H1 (cell line): Measurements from ENCODE around the gene LRP1-AS. TPM values are rescaled to one million over a fixed set of nuclear protein-coding genes. Genes with fewer than 3 reads are reported as not detected.

Experiments used
- CTCF ChIA-PET: fragments of 300-600 bp; sonication (Branson Sonifier 250); formaldehyde crosslinking; loops from one replicate; lab custom pipeline; 2021; ENCODE audit not compliant: partially characterized antibody; lab: Charles Lee
- POLR2A ChIA-PET: fragments of 300-600 bp; sonication (Branson Sonifier 250); formaldehyde crosslinking; loops from one replicate; lab custom pipeline; 2021; ENCODE audit warnings: inconsistent platforms; ENCODE audit not compliant: partially characterized antibody; lab: Charles Lee
- DNase-seq, 2 experiments: peaks; one replicate each; pipeline versions ENCODE4 v3.0.0 to v3.0.0-alpha.2; 2010 to 2022; ENCODE audit warnings: low spot score in 2 of 2, low read depth in 1 of 2, mixed read lengths in 1 of 2
- FAIRE-seq: peaks from 2 replicates; lab custom pipeline; 2011; peaks lifted over from hg19 to GRCh38; lab: Jason Lieb, UNC
- H2AFZ ChIP-seq: 2 replicates; pipeline ENCODE4 v1.8.1; 2012; ENCODE audit warnings: low read length, inconsistent platforms
- H2AK5ac ChIP-seq: 2 replicates; pipeline ENCODE4 v1.6.1; 2013; ENCODE audit warnings: low read depth, low read length
- H2BK120ac ChIP-seq: replicated peaks from 2 replicates; pipeline ENCODE3; 2013; ENCODE audit warnings: low read depth, low read length, inconsistent platforms
- H2BK12ac ChIP-seq: 2 replicates; pipeline ENCODE4 v1.6.1; 2013; ENCODE audit warnings: low read depth, low read length
- H2BK15ac ChIP-seq: 2 replicates; pipeline ENCODE4 v1.6.1; 2013; ENCODE audit warnings: low read length
- H2BK20ac ChIP-seq: 2 replicates; pipeline ENCODE4 v1.6.1; 2013; ENCODE audit warnings: low read length
- H2BK5ac ChIP-seq: 2 replicates; pipeline ENCODE4 v1.6.1; 2013; ENCODE audit warnings: low read depth, low read length
- H3K14ac ChIP-seq: 2 replicates; pipeline ENCODE4 v1.6.1; 2013; ENCODE audit warnings: inconsistent platforms; ENCODE audit not compliant: insufficient read length
- H3K18ac ChIP-seq: 2 replicates; pipeline ENCODE4 v1.6.1; 2013; ENCODE audit warnings: low read length; ENCODE audit errors: extremely low read depth
- H3K23ac ChIP-seq: 2 replicates; pipeline ENCODE4 v1.6.1; 2013; ENCODE audit warnings: inconsistent platforms; ENCODE audit not compliant: insufficient read length
- H3K23me2 ChIP-seq: 2 replicates; pipeline ENCODE4 v1.6.1; 2013; ENCODE audit warnings: low read depth, low read length
- H3K27ac ChIP-seq: 2 replicates; pipeline ENCODE4 v1.6.1; 2011; ENCODE audit warnings: low read depth, low read length, inconsistent platforms
- H3K27me3 ChIP-seq, 4 experiments: replicated peaks in 1 of 4; 1 replicate in 1 of 4; 2 replicates in 3 of 4; pipeline versions ENCODE4 v1.6.1 to v1.8.1; 2011 to 2013; ENCODE audit warnings: low read length in 3 of 4, mild to moderate bottlenecking in 3 of 4, inconsistent platforms in 2 of 4, mixed read lengths in 2 of 4, moderate library complexity in 1 of 4; ENCODE audit not compliant: control insufficient read depth in 3 of 4, insufficient read depth in 3 of 4; ENCODE audit errors: extremely low read depth in 1 of 4
- H3K36me3 ChIP-seq, 4 experiments: 2 replicates each; pipeline versions ENCODE4 v1.6.1 to v1.8.1; 2011 to 2013; ENCODE audit warnings: mild to moderate bottlenecking in 4 of 4, low read length in 3 of 4, moderate library complexity in 2 of 4, control low read depth in 1 of 4, inconsistent platforms in 1 of 4; ENCODE audit not compliant: insufficient read depth in 4 of 4, control insufficient read depth in 2 of 4
- H3K4ac ChIP-seq: replicated peaks from 2 replicates; pipeline ENCODE3; 2013; ENCODE audit warnings: low read length, low read depth, mixed read lengths, inconsistent platforms; ENCODE audit not compliant: insufficient read length
- H3K4me1 ChIP-seq, 4 experiments: replicated peaks in 1 of 4; 1 replicate in 1 of 4; 2 replicates in 3 of 4; pipeline versions ENCODE4 v1.6.1 to v1.8.1; 2011 to 2013; ENCODE audit warnings: low read length in 3 of 4, inconsistent platforms in 2 of 4, mixed read lengths in 1 of 4; ENCODE audit not compliant: insufficient read depth in 4 of 4, control insufficient read depth in 3 of 4
- H3K4me2 ChIP-seq, 2 experiments: 2 replicates each; pipeline versions ENCODE4 v1.6.1 to v1.8.1; 2011 to 2013; ENCODE audit warnings: low read depth in 2 of 2, low read length in 2 of 2, control low read depth in 1 of 2, inconsistent platforms in 1 of 2, mild to moderate bottlenecking in 1 of 2; ENCODE audit not compliant: insufficient read depth in 1 of 2
- H3K4me3 ChIP-seq, 4 experiments: fragments of 200-600, 300-600 bp in 1 of 4; sonication (generic), shearing (Covaris generic), sonication (Bioruptor Twin) in 1 of 4; 2 replicates each; pipeline versions ENCODE4 v1.5.1 to v1.8.1; 2011 to 2016; ENCODE audit warnings: low read length in 4 of 4, low read depth in 3 of 4, control low read depth in 2 of 4, inconsistent platforms in 2 of 4, mild to moderate bottlenecking in 2 of 4, mixed read lengths in 1 of 4, moderate library complexity in 1 of 4; ENCODE audit not compliant: insufficient read depth in 2 of 4; ENCODE audit errors: extremely low read depth in 1 of 4
- H3K56ac ChIP-seq: replicated peaks from 2 replicates; pipeline ENCODE3; 2013; ENCODE audit warnings: low read depth, mild to moderate bottlenecking, mixed read lengths, low read length, inconsistent platforms; ENCODE audit not compliant: insufficient read length
- H3K79me1 ChIP-seq: 2 replicates; pipeline ENCODE4 v1.6.1; 2013; ENCODE audit warnings: low read depth, low read length, control low read depth
- H3K79me2 ChIP-seq, 2 experiments: 2 replicates each; pipeline versions ENCODE4 v1.6.1 to v1.8.1; 2012 to 2013; ENCODE audit warnings: low read length in 2 of 2, mild to moderate bottlenecking in 2 of 2, inconsistent platforms in 1 of 2; ENCODE audit not compliant: insufficient read depth in 2 of 2, control insufficient read depth in 1 of 2
- H3K9ac ChIP-seq, 4 experiments: replicated peaks in 1 of 4; 1 replicate in 1 of 4; 2 replicates in 3 of 4; pipeline versions ENCODE4 v1.6.1 to v1.8.1; 2011 to 2013; ENCODE audit warnings: low read depth in 3 of 4, low read length in 3 of 4, control low read depth in 2 of 4, mild to moderate bottlenecking in 2 of 4, moderate library complexity in 2 of 4, inconsistent platforms in 1 of 4; ENCODE audit errors: extremely low read depth in 1 of 4
- H3K9me3 ChIP-seq, 2 experiments: 2 replicates each; pipeline versions ENCODE4 v1.6.1 to v1.8.1; 2012 to 2013; ENCODE audit warnings: mild to moderate bottlenecking in 2 of 2, moderate library complexity in 2 of 2, control low read depth in 1 of 2, inconsistent platforms in 1 of 2, low read depth in 1 of 2, low read length in 1 of 2, mixed read lengths in 1 of 2; ENCODE audit not compliant: insufficient read depth in 2 of 2
- H4K20me1 ChIP-seq, 2 experiments: replicated peaks in 1 of 2; 2 replicates each; pipeline versions ENCODE3 to v1.8.1; 2011 to 2013; ENCODE audit warnings: inconsistent platforms in 2 of 2, low read length in 2 of 2, mild to moderate bottlenecking in 1 of 2; ENCODE audit not compliant: insufficient read depth in 2 of 2, control insufficient read depth in 1 of 2
- H4K5ac ChIP-seq: 2 replicates; pipeline ENCODE4 v1.6.1; 2013; ENCODE audit warnings: low read length, low read depth, mixed read lengths, inconsistent platforms; ENCODE audit not compliant: insufficient read length
- H4K8ac ChIP-seq: 2 replicates; pipeline ENCODE4 v1.8.0; 2013; ENCODE audit warnings: mild to moderate bottlenecking, moderate library complexity, low read length, inconsistent platforms; ENCODE audit not compliant: insufficient read depth; ENCODE audit errors: extremely low read depth
- H4K91ac ChIP-seq: replicated peaks from 2 replicates; pipeline ENCODE3; 2013; ENCODE audit warnings: low read length, mixed read lengths, inconsistent platforms; ENCODE audit not compliant: insufficient read length
- BRCA1 ChIP-seq: IDR thresholded peaks from 2 replicates; pipeline ENCODE4 v1.6.1; 2012; ENCODE audit warnings: low read depth, low read length, improper control_type of control experiment
- CBX5 ChIP-seq: fragments of 300-800, 300-1000 bp; sonication (generic); IDR thresholded peaks from 2 replicates; pipeline ENCODE4 v1.7.1; 2016; ENCODE audit warnings: antibody characterized with exemption, low read length, low read depth
- CHD2 ChIP-seq: IDR thresholded peaks from 2 replicates; pipeline ENCODE4 v1.6.1; 2012; ENCODE audit warnings: low read length, improper control_type of control experiment
- JUN ChIP-seq: IDR thresholded peaks from 2 replicates; pipeline ENCODE4 v1.6.1; 2011; ENCODE audit warnings: low read depth, mild to moderate bottlenecking, improper control_type of control experiment, low read length
- SP2 ChIP-seq: IDR thresholded peaks from 2 replicates; pipeline ENCODE4 v1.6.1; 2012; ENCODE audit warnings: mild to moderate bottlenecking, low read length, inconsistent platforms
- SP4 ChIP-seq: IDR thresholded peaks from 2 replicates; pipeline ENCODE4 v1.6.1; 2012; ENCODE audit warnings: low read length, inconsistent platforms
- YY1 ChIP-seq: IDR thresholded peaks from 2 replicates; pipeline ENCODE4 v1.6.1; 2011; ENCODE audit warnings: low read depth, mild to moderate bottlenecking, low read length
- WGBS, 2 experiments: shearing (Covaris generic) in 1 of 2; methylation state at CpG; one replicate each; pipeline versions ENCODE4 v1.1.6 to v1.1.7; 2013 to 2015; ENCODE audit warnings: low lambda C conversion rate in 2 of 2, mixed read lengths in 2 of 2, inconsistent platforms in 1 of 2, low coverage in 1 of 2, missing lambda C conversion rate in 1 of 2; ENCODE audit not compliant: insufficient replicate concordance in 2 of 2, insufficient coverage in 1 of 2, insufficient read length in 1 of 2; ENCODE audit errors: extremely low coverage in 1 of 2, missing lambda C conversion rate in 1 of 2; 5-methylcytosine and 5-hydroxymethylcytosine counted together
- polyA plus RNA-seq, 7 experiments: library from polyadenylated mRNA; depleted of rRNA in 3 of 7; stranded (reverse) in 5 of 7; unstranded in 2 of 7; fragments of >200 nt in 5 of 7; fragments of 200-250 nt in 2 of 7; gene quantifications; 1 replicate in 5 of 7; 2 replicates in 1 of 7; 4 replicates in 1 of 7; pipeline versions ENCODE4 v1.2.1 to v1.2.3, GENCODE V29; 2011 to 2013; ENCODE audit warnings: missing spikeins in 2 of 7, mixed read lengths in 2 of 7
- total RNA-seq: library from RNA; stranded (reverse); fragmentation: NEBNext Ultra II Directional; extraction: Animal tissue kit (Norgen Biotek cat#: 25700); gene quantifications from 2 replicates; pipeline ENCODE4 v1.2.1, GENCODE V29; 2021
- TF ChIP-seq, protein P1 (sequence below): IDR thresholded peaks from 2 replicates; pipeline ENCODE4 v1.6.1; 2011; ENCODE audit warnings: low read depth, mild to moderate bottlenecking, low read length; ENCODE audit not compliant: insufficient read depth

Gene LRP1-AS
- total and polyA plus RNA-seq, 2 of the 8 experiments (the other 6 are each of a cell fraction or from before 2014, with no cell fraction given) = not detected

DNA sequence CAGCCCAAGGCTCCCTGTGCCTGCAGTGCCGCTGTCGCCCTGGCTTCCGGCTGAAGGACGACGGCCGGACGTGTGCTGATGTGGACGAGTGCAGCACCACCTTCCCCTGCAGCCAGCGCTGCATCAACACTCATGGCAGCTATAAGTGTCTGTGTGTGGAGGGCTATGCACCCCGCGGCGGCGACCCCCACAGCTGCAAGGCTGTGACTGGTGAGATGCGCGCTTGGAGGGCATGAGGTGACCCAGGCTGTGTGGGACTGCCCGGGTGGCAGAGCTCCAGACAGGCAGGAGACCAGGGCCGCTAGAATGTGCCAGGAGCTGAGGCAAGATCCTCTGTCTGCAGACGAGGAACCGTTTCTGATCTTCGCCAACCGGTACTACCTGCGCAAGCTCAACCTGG lies 49.5 kb upstream of the LRP1-AS start:
- Histone ChIP-seq H3K79me2 (no peaks in the 10 kb centered on the region), H2BK20ac (no peak overlapping the region), H2BK5ac (no peak overlapping the region), H3K4ac (no peak overlapping the region), H4K5ac (no peak overlapping the region), H3K56ac (no peak overlapping the region), H3K79me1 (no peaks in the 10 kb centered on the region; the same call in 1 of the 2 replicates), H2BK12ac (no peak overlapping the region), H3K14ac (no peak overlapping the region), H2BK120ac (no peak overlapping the region), H2BK15ac (no peak overlapping the region), H3K18ac (no peak overlapping the region), H3K27ac (no peak overlapping the region), H4K91ac (no peak overlapping the region), H4K8ac (no peak overlapping the region), H3K36me3 (peaks cover 70 to 99% (median 91%) of the 10 kb centered on the region in 4 experiments), H3K9ac (no peak overlapping the region), H4K20me1 (peaks cover 6 to 28% of the 10 kb centered on the region in 2 experiments), H3K9me3 (no peaks in the 10 kb centered on the region), H3K4me1 (no peaks in the 10 kb centered on the region), H2AK5ac (no peak overlapping the region), H3K27me3 (no peaks in the 10 kb centered on the region), H2AFZ (no peak overlapping the region), H3K4me3 (no peak overlapping the region), H3K23ac (no peak overlapping the region), H3K4me2 (no peak overlapping the region), H3K23me2 (peaks cover under 1% of the 10 kb centered on the region; the same call in 1 of the 2 replicates)
- POLR2A ChIA-PET = interaction anchor here (1.0 to 6.4 kb wide), 11 partner anchors 11 to 56 kb away, joined by 3 to 53 read pairs (median 5); partner anchors contain the start of gene SHMT2
- TF ChIP-seq BRCA1 = no peak
- no peak for TF ChIP-seq YY1
- no peak for TF ChIP-seq CHD2
- no peak for TF ChIP-seq CBX5
- TF ChIP-seq, protein P1, sequence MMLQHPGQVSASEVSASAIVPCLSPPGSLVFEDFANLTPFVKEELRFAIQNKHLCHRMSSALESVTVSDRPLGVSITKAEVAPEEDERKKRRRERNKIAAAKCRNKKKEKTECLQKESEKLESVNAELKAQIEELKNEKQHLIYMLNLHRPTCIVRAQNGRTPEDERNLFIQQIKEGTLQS = no peak
- TF ChIP-seq SP4 = no peak
- no peak for TF ChIP-seq JUN
- TF ChIP-seq SP2 = no peak
- WGBS, 2 experiments = 93% methylated on average over 22 of the region's 22 CpGs; no CpG with 5 or more reads in 1 of the 2 experiments
- no peak for DNase-seq
- FAIRE-seq = no peak
- CTCF ChIA-PET = interaction anchor here (0.6 to 20.9 kb wide), 4 partner anchors 10 to 34 kb away, joined by 3 to 389 read pairs (median 19); no protein-coding TSS in a partner anchor
